ENCODE measurements around the gene HBB.
A peak's percentile ranks its signal among the peaks of the same experiment; 100 is the strongest.

Gene HBB

DNA sequence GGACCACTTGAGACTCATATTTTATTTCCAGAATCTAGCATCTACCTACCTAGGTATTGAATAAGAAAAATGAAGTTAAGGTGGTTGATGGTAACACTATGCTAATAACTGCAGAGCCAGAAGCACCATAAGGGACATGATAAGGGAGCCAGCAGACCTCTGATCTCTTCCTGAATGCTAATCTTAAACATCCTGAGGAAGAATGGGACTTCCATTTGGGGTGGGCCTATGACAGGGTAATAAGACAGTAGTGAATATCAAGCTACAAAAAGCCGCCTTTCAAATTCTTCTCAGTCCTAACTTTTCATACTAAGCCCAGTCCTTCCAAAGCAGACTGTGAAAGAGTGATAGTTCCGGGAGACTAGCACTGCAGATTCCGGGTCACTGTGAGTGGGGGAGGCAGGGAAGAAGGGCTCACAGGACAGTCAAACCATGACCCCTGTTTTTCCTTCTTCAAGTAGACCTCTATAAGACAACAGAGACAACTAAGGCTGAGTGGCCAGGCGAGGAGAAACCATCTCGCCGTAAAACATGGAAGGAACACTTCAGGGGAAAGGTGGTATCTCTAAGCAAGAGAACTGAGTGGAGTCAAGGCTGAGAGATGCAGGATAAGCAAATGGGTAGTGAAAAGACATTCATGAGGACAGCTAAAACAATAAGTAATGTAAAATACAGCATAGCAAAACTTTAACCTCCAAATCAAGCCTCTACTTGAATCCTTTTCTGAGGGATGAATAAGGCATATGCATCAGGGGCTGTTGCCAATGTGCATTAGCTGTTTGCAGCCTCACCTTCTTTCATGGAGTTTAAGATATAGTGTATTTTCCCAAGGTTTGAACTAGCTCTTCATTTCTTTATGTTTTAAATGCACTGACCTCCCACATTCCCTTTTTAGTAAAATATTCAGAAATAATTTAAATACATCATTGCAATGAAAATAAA, 2.1 kb downstream of the HBB start:
- no peak for DNase-seq

DNA sequence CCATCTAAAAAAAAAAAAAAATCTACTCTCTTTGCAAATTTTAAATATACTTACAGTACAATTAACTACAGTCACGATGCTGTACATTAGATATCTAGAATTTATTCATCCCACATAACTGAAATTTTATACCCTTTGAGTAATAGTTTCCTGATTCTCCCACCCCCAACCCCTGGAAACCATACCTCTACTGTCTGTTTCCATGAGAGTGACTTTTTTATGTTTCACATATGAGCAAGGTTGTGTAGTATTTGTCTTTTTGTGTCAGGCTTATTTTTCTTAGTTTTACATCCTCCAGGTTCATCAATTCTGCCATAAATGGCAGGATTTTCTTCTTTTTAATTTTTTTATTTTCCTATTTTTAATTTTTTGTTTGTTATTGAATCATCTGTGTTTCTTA, 3.2 kb downstream of the HBB start:
- no peak for DNase-seq

DNA sequence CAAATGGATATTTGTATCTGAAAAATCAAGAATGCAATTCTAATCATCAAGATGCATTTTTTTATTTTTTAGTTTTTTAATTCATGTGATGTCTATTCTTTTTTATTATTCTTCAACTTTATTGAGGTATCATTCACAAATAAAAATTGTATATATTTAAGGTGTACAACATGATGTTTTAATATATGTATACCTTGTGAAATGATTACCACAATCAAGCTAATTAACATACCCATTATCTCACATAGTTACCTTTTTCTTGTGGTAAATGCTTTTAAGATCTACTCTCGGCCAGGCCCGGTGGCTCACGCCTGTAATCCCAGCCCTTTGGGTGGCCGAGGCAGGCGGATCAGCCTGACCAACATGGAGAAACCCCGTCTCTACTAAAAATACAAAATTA, 3.7 kb downstream of the HBB start:
- DNase-seq: no peak

DNA sequence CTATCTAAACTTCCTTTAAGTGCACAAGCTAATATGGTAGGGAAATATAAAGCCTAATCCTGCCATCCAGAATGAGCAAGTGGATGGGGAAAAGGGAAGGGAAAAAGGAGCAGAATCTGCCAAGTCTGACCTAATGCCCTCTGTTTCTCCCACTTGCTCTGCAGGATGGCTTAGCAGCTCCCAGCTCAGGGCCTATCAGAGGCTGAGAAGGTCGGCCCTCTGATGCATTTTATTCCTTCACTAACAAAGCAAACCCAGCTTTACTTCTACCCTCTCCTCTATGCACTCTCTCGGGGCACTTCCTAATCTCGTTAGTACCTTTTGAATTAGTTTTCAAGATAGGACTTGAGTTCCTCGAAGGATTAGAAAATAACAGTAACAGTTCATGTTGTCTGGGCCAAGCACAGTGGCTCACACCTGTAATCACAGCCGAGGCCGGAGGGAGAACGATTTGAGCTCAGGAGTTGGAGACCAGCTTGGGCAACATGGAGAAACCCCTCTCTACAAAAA, 16.4 kb downstream of the HBB start:
- DNase-seq: no peak

GRCh38 chr11:5204787-5205186, 22.1 kb downstream of the HBB start:
- DNase-seq: peak; percentile 74

GRCh38 chr11:5203366-5203765, 23.5 kb downstream of the HBB start:
- DNase-seq: peak; percentile 8

DNA sequence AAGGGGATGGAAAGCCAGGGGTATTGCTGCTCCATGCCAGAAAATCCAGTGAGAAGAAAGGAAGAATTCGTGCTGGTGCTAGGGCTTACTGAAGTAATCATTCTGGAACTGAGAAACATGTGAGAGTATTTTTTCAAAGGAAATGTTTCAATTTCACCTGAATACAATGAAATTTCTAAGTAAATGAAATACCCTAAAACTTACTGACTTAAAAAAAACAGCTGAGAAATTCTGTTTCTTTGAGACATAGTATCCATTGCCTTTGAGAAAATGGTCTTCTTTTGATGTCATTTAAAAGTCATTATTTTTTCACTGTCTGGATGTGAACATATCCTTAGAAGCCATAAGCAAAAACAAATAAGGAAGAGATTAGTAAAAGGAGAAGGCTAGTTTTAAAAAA, 26.3 kb downstream of the HBB start, which contains the start of gene OR51V1:
Gene OR51V1 (minus strand): TSS at position 101 of the 400 bp plus-strand sequence. CDS start 0 bp downstream, at position 101.
- DNase-seq: no peak

- no peak for DNase-seq
These were observed 28.6 kb downstream of the HBB start for GRCh38 chr11:5198285-5198684.

- peak; percentile 29 for DNase-seq
These were observed 29.3 kb downstream of the HBB start for GRCh38 chr11:5197536-5197935.

GRCh38 chr11:5196731-5197130, 30.1 kb downstream of the HBB start:
- DNase-seq: no peak

GRCh38 chr11:5196067-5196466, 30.8 kb downstream of the HBB start:
- no peak for DNase-seq

GRCh38 chr11:5192738-5193137, 34.1 kb downstream of the HBB start:
- DNase-seq: no peak

DNA sequence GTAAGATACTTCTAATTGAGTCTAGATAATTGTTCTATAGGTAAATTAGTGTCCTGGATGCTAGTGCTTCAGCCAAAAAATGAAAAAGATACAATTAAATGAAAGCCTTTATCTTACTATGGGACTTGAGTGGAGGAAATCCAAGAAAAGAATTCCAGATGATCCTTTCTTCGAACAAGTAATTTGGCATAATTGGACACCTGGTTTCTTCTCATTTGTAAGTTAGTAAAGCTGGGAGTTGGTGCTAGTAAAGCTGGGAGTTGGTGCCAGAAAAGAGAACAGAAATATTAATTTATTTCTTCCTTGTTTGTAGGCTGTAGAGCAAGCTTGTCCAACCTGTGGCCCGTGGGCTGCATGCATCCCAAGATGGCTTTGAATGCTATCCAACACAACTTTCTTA, 38.7 kb downstream of the HBB start:
- DNase-seq: no peak

- no peak for DNase-seq
These were observed 48.6 kb downstream of the HBB start for GRCh38 chr11:5178046-5178837.
